Retinal pigment epithelial cell (primary cell): ENCODE measurements around the gene TMPRSS13.

Experiments
- DNase-seq: peaks from one replicate; pipeline ENCODE4 v3.0.0-alpha.2; 2010; ENCODE audit warnings: low read depth
- H3K4me3 ChIP-seq: 2 replicates; pipeline ENCODE4 v1.5.1; 2011; ENCODE audit warnings: mild to moderate bottlenecking, low read length, control low read depth, moderate library complexity
- TF ChIP-seq, protein P1 (sequence below): conservative IDR thresholded peaks from 2 replicates; pipeline ENCODE4 v1.5.1; 2011; ENCODE audit warnings: low read depth, low read length, control low read depth, inconsistent platforms

TMPRSS13 gene

DNA sequence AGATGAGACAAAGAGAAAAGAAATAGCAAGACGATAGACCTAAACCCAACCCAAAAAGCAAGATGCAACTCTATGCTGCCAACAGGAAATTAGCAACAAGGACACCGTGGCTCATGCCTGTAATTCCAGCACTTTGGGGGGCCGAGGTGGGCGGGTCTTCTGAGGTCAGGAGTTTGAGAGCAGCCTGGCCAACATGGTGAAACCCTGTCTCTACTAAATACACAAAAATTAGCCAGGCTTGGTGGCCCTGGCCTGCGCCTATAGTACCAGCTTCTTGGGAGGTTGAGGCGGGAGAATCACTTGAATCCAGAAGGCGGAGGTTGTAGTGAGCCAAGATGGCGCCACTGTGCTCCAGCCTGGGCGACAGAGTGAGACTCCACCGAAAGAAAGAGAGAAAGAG lies 32.7 kb upstream of the TMPRSS13 start:
- TF ChIP-seq, protein P1, sequence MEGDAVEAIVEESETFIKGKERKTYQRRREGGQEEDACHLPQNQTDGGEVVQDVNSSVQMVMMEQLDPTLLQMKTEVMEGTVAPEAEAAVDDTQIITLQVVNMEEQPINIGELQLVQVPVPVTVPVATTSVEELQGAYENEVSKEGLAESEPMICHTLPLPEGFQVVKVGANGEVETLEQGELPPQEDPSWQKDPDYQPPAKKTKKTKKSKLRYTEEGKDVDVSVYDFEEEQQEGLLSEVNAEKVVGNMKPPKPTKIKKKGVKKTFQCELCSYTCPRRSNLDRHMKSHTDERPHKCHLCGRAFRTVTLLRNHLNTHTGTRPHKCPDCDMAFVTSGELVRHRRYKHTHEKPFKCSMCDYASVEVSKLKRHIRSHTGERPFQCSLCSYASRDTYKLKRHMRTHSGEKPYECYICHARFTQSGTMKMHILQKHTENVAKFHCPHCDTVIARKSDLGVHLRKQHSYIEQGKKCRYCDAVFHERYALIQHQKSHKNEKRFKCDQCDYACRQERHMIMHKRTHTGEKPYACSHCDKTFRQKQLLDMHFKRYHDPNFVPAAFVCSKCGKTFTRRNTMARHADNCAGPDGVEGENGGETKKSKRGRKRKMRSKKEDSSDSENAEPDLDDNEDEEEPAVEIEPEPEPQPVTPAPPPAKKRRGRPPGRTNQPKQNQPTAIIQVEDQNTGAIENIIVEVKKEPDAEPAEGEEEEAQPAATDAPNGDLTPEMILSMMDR = no peak
- DNase-seq = no peak
- H3K4me3 ChIP-seq = no peak overlapping the region

DNA sequence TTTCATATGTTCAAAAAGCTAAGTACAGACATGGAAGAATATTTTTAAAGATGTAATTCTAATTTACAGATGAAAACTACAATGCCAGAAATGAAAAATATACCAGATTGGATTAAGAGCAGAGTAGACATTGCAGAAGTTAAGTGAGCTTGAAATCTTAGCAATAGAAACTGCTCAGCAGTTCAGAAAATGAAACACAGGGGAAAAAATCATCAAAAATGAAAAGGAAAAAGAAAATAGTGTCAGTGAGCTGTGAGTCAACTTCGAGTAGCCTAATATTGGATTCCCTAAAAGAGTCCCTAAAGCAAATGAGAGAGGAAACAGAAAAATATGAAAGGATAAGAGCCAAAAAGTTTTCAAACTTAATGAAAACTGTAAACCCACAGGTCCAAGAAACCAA lies 31.2 kb upstream of the TMPRSS13 start:
- H3K4me3 ChIP-seq = no peak overlapping the region
- TF ChIP-seq, protein P1 = no peak
- DNase-seq = no peak

DNA sequence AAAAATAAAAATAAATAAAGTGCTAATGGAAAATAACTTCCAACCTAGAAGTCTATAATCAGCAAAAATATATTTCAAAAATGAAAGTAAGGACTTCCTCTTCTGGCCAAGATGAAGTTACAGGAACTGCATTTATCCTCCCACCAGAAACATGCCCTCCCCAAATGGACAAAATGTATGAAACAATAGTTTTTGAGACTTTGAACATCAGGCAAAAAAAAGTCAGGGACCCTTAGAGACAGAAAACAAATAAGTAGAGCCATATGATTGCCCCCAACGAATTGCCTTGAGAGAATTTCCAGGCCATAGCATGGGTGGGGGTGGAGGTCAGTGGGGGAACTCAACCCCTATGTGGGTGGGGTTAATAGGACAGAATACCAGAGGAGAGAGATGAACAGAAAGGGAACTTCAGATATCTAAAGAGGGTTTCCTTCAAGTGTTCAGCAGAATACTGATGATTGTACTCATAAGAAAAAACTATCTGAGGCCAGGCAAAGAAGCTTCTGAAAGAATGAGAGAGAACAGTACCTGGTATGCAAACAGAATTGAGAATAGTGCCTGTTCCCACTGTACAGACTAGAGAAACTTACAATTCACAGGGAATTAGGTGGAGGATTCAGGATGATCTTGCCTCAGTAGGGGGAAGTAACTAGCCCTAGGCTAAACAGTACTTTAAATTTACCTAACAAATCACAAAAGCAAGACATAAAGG lies 30.4 kb upstream of the TMPRSS13 start:
- no peak for DNase-seq
- TF ChIP-seq, protein P1 = no peak

DNA sequence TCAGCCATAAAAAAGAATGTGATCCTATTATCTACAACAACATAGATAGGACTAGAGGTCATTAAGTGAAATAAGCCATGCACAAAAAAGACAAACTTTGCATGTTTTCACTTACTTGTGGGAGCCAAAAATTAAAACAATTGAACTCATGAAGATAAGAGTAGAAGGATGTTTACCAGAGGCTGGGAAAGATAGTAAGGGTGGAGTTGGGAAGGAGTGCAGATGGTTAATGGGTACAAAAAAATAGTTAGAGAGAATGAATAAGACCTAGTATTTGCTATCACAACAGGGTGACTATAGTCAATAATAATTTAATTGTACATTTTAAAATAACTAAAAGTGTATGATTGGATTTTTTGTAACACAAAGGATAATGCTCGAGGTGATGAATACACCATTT lies 29.7 kb upstream of the TMPRSS13 start:
- DNase-seq = no peak
- no peak overlapping the region for H3K4me3 ChIP-seq
- TF ChIP-seq, protein P1 = no peak

More for the DNA sequence above, 30.4 kb upstream of the TMPRSS13 start:
- no peak overlapping the region for H3K4me3 ChIP-seq

DNA sequence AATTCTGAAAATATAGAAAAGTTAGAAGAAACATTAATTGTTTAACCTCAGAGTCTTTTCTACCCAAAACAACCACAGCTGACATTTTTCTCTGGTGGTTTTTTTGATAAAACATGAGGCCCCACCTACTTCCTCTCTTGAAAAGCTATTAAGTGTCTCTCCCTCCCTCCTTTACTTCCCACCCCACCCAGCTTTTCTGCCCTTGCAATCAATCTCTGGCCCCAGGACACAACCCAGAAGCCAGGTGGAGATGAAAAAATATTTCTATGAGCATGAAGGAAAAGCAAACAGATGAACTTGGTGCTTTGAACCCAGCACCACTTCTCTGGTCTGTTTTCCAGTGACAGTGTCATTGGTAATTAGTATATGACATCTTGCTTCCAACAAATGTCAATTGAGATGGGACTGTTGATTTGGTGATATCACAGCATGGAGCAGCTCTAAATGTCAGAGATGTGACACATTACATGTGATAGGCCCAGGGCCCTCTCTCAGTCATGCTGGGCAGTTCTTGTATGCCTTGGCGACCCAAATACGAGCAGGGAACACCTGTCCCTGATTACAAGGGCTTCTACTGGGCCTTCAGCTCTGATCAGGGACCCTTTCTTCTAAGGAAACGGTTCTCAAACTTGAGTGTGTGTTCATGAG lies 23.9 kb upstream of the TMPRSS13 start:
- TF ChIP-seq, protein P1 = no peak
- H3K4me3 ChIP-seq = no peak overlapping the region
- DNase-seq = no peak

DNA sequence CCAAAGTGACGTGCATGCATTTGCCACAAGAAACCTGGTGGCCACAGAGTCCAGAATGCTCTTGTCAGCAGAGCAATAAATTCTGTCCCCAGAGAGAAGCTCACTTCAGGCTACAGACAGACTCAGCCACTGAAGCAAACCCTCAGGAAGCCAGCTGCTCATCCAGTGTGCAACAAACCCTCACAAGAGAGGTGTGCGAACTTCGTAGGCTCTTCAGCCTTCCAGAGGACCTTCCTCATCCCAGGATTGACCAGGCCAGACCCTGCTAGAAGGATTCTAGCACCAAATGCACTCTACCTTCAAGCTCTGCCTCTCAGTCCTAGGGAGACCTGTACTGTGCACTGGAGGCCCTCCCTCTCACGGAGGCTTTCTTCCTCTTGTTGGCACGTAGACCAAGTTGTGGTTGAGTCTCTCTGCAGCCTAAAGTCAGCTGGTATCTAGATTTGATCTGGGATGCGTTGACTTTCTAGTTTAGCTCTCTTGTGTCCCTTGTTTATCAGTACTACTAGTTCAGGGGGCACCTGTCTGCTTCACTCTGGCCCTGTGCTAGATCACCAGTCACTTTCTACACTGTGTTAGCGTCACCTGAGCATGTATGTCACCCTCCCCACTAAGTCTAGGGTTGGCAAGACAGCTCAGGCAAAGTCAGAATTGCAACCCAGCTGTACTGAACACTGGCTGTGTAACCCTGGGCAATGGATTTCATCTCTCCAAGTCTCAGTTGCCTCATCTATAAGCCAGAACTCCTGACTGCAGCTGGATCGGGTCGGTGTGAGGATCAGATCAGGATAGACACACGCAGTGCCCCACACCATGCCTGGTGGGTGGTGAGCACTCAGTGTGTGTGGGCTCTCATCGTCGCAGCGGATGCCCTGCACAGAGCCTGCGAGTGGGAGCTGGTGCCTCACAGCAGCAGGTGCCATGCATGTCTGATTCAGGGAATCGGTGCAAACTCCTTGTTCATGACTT lies 22.1 kb upstream of the TMPRSS13 start:
- H3K4me3 ChIP-seq = no peak overlapping the region
- TF ChIP-seq, protein P1 = no peak
- DNase-seq = no peak
